CD4-positive, alpha-beta T cell treated with Interleukin-2 at 100 ng/mL for 4 hours (primary cell): Measurements from ENCODE around the gene LRRK1.

Experiments used
- DNase-seq: peaks from one replicate; pipeline ENCODE4 v3.0.0-alpha.2; 2020; ENCODE audit warnings: low spot score

The LRRK1 gene

DNA sequence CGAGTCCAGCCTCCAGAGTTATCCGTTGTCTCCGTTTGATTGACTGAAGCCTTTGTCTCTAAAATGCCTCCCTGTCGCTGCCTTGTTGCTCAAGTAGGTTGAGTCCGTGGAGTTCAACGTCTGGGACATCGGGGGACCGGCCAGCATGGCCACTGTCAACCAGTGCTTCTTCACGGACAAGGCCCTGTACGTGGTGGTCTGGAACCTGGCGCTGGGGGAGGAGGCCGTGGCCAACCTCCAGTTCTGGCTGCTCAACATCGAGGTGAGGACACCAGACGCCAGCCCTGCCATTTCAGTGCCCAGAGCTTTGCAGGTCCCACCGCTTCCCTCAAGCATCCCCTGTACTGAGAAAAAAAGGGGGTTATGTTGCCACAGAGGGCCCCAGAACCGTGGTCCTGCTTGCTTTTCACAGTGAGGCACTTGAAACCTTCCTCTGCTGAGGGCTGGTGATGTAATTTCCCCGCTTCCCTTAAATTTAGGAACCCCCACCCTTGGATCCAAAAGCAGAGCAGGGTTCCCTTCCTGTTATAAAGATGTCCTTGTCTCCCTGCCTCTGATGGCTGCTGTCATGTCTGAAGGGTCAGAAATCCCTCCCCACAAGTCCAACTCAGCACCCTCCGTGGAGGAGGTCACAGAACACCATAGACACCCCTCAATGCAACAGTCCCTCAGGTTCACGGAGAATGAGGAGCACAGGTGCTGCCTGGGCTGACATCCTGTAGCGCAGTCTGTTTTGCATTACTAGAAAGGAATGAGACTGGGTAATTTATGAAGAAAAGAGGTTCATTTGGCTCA, 105.7 kb downstream of the LRRK1 start:
- no peak for DNase-seq

DNA sequence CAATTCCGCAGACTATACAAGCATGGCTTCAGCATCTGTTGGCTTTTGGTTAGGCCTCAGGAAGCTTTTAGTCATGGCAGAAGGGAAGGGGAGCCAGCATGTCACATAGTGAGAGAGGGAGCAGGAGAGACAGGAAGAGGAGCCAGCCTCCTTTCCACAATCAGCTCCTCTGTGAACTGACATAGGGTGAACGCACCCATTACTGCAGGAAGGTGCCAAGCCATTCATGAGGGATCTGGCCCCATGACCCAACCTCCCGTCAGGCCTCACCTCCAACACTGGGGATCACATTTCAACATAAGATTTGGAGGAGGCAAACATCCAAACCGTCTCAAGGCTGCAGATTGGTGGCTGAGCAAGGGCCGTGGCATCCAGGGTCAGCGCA, 106.3 kb downstream of the LRRK1 start:
- no peak for DNase-seq

DNA sequence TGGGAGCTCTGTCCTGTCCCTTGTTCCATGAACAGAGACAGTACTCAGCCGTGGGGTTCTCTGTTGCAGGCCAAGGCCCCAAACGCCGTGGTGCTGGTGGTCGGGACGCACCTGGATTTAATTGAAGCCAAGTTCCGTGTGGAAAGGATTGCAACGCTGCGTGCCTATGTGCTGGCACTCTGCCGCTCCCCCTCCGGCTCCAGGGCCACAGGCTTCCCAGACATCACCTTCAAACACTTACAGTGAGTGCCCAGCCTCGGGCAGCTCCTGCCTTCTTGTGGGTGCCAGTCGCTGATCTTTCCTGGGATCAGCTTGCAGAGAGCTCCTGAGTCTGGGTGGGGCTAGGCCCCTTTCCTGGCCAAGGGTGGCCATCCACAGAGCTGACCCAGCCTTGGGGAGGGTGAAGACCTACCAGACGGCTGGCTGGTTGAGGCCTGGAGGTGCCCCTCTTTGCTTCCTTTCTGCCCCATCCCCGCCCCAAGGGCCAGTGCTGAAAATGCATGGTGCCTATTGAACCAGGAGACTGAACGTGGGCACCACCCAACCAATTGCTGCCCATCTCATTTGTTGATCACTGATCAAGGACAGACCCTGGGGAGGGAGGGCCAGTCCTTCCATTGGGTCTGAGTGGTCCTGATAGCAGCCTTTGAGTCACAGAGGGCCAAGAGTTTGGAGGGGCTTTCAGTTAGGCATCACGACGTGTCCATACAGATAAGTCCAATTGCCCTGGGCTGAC, 106.9 kb downstream of the LRRK1 start:
- no peak for DNase-seq

DNA sequence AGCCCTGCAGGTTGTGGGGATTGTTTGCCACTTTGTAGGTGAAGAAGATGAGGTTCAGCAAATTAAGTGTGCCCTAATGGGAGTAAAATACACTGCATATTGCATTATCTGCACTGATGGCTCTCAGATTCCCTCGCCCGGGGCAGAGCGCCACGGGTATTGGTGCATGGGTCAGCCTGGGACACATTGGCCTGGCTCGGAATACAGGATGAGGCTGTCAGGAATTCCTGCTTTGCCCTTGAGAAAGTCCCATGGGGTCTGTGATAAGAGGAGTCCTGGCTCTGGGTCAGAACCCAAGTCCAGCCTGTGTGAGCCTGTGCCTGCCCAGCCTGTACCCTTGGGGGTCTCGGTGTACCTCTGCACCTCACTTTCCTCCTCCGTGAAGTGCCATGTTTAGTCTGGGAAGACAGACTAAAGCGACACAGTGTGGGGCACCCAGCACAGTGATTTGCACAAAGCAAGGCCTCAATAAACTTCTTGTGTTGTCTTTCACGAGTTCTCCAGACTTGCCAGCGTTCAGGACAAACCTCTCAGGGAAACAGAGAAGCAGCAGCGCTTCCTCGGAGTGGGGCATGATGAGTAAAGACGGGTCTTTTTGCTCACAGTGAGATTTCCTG, 107.6 kb downstream of the LRRK1 start:
- no peak for DNase-seq

DNA sequence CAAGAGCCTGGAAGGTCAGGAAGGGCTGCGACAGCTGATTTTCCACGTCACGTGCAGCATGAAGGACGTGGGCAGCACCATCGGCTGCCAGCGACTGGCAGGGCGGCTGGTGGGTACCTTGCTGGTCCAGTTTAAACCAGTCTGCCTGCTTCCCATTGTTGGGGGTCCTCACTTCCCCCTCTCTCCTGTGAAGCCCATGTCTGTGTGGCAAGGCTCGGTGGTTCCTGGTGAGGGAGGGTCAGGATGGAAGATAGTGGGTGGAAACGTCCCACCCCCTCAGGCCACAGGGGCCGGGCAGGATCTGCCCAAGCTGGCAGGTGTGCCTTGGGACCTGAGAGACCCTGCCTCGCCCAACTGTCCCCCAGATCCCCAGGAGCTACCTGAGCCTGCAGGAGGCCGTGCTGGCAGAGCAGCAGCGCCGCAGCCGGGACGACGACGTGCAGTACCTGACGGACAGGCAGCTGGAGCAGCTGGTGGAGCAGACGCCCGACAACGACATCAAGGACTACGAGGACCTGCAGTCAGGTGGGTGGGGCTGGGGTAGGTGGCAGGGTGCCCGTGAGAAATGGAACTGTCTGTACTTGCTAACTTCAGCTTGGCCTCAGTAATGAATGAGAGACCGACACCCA, 108.2 kb downstream of the LRRK1 start:
- DNase-seq: no peak

DNA sequence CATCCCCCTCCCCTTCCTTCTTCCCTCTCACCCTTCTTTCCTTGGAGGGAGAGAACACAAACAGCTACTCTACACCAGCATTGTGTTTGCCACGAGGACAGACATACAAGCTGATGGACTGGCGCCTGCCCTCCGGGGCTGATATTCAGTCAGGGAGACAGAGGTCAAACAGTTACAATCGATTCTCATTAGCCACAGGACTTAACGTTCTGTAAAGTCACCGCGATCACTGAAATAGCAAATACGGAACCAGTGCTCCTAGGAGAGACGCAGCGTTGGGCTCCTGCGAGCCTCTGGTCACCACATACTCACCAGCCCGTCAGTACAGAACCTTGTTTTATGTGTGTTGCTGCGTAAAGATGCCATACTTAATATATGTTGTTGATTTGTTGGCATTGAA, 108.8 kb downstream of the LRRK1 start:
- DNase-seq: no peak

DNA sequence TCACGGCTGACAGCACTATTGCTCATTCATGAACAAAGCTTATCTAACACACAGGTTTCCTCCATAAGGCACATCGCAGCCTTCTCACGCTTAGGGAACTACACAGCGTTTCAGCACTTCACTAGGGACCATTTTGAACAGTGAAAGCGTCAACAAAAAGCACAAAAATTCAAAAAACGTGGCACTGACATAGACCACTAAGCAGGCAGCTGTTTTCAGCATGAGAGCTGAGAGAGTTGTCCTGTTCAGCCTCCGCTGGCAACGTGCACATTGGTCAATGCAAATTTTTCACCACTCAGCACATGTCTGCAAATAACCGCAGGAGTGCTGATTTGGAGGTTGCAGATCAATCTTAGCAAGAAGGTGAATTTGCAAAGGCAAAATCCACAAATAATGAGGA, 109.2 kb downstream of the LRRK1 start:
- no peak for DNase-seq

DNA sequence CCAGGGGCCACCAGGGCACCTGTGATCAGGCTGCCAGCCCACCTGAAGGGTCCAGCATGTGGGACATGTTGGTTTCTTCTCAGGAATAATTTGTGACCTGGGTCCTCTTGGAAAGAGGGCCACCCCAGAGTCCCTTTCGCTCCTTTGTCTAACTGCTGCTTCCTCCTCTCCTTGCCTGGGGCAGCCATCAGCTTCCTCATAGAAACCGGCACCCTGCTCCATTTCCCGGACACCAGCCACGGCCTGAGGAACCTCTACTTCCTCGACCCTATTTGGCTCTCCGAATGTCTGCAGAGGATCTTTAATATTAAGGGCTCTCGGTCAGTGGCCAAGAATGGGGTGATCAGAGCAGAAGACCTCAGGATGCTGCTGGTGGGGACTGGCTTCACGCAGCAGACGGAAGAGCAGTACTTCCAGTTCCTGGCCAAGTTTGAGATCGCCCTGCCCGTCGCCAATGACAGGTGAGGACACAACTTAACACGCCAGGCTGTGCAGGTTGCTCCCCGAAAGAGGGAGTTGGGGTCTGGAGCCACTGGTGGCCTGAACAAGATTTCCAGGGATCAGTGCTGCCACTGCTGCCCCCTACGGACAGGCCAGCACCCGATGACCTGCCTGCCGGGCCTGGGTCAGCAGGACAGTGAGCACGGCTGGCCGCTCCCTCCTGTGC, 109.7 kb downstream of the LRRK1 start:
- DNase-seq: no peak

DNA sequence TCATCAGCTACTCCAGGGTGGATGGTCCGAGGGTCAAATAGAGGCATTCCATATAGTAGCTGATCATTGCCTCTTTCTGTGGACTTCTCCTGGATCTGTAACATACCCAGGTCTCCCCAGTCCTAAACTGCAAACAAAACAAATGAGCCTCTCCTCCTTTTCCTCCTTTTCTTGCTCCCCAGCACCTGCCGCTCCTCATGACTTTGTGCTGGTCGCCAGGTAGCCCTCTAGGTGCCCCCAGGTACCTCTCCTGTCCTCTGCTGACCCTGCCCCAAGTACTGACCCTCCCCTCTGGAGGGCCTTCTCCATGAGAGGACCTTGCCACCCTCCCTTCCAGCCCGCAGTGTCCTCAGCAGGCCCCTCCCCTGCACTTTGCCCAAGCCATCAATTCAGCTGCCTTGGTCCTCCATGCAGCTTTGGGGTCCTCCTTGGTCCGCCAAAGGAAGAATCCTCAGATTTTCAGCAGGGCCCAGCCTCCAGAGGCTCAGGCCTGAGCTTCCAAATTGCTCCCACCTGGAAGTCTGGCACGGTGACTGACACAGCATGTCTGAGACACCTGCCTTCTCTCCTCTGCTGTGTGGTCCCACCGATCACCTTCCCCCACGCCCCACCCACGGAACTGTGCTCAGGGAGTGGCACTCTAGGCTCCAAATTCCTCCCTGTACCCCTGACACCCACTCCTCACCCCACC, 111.0 kb downstream of the LRRK1 start:
- DNase-seq: no peak

DNA sequence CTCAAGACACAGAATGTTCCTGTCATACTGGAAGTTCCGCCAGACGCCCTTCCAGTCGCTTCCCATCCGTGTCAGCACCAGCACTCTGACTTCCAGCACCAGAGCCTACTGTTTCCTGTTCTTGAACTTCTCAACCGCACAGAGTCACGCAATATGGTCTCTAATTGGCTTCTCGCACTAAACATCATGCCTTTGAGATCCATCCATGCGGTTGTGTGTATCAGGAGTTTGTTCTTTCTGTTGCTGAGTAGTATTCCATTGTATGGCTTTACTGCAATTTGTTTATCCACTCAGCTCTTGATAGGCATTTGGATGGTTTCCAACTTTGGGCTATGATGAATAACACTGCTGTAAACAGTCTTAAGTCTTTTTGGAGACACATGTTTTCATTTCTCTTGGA, 112.1 kb downstream of the LRRK1 start:
- no peak for DNase-seq

DNA sequence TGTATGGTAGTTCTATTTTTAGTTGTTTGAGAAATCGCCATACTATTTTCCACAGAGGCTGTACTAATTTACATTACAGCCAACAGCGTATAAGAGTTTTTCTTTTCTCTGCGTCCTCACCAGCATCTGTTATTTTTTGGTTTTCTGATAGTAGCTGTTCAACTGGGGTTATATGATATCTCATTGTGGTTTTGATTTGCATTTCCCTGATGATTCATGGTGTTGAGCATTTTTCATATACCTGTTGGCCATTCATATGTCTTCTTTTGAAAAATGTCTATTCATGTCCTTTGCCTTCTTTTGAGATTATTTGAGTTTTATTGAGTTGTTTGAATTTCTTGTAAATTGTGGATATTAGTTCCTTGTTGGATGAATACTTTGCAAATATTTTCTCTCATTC, 114.6 kb downstream of the LRRK1 start:
- no peak for DNase-seq

DNA sequence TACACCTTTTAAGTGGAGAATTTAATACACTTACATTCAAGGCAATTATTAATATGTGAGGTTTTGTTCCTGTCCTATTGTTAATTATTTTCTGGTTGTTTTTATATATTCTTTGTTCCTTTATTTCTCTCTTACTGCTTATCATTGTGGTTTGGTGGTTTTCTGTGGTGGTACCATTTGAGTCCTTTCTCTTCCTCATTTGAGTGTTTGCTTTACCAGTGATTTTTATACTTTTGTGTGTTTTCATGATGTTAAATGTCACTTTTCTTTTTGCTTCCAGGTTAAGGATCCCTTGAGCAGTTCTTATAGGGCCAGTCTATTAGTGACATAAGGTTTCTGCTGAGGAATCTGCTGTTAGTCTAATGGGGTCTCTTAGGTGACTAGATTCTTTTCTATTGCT, 116.5 kb downstream of the LRRK1 start:
- DNase-seq: no peak

DNA sequence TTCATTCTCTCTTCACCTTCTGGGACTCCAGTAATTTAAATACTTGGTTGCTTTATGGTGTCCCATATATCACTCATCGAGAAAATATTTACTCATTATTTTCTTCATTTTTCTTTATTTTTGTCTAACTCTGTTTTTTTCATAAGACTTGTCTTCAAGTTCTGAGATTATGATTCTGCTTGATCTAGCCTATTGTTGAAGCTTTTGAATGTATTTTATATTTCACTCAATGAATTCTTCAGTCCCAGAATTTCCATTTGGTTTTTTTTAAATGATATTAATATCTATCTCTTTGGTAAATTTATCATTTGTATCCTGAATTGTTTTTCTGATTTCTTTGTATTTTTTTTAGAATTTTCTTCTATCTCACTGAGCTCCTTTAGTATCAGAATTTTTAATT, 117.0 kb downstream of the LRRK1 start:
- DNase-seq: no peak

DNA sequence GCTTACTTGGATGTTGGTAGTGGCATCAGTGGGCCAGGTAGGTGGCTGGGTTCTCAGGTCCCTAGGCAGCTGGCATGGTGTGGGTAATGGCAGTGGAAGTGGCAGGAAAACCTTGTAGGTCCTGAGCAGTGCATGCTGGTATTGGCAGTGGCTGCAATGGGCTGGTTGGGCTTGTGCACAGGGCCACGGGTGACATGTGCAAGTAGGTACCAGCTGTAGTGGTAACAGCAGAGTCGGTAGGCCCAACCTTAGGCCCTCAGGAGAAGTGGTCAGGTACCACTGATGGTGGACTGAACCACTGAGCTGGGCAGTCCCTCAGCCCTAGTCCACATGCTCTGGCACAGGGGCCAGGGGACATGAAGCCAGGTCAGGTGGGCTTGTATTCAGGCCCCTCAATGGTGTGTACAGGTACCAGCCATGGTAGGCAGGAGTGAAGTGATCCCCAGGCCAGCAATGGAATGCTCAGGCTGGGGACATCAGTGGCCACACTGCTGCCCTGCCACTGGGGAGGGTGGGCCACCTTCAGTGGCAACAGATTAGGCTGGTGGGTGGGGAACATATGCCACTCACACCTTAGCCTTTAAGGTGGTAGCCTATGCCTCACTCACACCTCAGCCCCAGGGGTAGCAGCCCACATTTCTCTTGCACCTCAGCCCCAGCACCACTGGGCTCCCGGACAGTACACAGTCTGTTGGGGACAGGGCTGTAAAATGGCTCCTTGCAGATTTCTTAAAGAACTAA, 118.1 kb downstream of the LRRK1 start:
- DNase-seq: no peak

DNA sequence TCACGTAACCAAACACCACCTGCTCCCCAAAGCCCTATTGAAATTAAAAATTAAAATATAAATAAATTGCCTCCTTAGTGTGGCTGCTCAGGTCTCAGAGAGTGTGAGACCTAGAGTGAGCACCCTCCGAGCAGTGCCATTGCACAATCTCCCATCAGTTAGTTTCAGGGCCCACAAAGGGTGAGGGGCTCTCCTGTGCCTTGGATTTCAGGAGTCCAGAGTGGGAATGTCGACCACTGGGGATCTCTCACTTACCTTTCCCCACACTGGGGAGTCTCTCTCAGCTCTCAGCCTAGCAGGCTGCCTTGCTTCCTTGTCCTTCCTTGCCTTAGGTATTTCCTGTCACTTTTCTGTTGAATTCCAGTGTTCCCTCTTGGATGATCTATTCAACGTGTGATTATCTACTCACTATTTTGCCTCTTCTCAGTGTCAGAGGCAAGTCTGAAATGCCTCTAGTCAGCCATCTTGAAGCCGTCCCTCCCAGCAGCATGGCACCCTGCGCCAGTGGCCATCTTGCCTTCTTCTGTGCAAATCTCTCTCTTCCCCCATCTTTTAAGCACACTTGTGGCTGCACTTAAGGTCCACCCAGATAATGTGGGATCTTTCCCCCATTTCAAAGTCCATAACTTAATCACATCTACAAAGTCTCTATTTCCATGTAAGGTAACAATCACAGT, 119.3 kb downstream of the LRRK1 start:
- DNase-seq: no peak

DNA sequence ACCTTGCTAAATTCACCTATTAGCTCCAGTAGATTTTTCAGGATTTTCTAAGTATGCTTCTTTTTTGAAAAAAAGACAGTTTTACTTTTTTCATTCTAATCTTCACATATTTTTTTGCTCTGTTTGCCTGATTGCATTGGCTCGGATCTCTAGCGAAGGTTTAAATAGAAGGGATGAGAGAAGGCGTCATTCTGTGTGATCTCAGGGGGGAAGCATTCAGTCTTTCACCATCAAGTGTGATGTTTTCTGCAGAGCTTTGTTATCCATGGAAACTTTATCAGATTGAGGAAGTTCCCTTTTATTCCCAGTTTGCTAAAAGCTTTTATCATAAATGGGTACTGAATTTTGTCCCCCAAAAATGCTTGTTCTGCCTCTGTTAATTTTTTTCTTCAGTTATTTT, 120.3 kb downstream of the LRRK1 start:
- no peak for DNase-seq

DNA sequence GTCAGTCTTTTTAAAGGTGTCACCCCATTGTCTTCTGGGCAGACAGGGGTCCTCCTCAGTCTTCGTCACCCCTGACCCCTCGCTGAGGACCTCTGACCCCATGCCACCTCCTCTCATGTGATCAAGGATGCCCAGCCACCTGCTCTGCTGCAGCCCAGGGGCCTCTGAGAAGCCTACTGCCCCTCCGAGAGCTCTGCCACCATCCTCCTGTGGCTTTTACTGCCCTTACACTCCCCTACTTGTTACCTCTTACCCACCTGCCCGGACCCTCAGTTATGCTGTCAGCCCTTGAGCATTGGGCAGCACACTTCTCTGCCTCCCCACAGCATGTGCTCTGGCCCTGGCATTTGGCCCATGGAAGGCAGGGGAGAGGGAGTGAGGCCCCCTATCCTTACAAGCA, 123.2 kb downstream of the LRRK1 start:
- DNase-seq: no peak

DNA sequence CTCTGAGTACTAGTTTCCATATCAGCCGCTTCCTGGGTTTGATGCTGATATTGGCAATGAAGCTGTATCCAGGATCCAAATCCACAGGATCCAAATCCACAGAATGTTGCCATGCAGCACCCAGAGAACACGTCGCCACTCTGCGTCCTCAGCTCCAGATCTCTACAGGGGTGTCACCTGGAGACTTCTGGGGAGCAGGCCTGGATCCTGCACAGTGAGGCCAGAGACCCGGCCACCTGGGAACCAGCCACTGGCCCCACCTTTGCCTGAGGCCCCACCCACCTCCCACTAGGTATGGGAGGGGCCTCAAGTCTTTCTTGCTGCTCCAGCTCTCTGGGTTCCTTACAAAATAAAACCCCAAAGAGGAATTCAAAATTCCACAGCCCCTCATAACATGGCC, 123.9 kb downstream of the LRRK1 start:
- no peak for DNase-seq

DNA sequence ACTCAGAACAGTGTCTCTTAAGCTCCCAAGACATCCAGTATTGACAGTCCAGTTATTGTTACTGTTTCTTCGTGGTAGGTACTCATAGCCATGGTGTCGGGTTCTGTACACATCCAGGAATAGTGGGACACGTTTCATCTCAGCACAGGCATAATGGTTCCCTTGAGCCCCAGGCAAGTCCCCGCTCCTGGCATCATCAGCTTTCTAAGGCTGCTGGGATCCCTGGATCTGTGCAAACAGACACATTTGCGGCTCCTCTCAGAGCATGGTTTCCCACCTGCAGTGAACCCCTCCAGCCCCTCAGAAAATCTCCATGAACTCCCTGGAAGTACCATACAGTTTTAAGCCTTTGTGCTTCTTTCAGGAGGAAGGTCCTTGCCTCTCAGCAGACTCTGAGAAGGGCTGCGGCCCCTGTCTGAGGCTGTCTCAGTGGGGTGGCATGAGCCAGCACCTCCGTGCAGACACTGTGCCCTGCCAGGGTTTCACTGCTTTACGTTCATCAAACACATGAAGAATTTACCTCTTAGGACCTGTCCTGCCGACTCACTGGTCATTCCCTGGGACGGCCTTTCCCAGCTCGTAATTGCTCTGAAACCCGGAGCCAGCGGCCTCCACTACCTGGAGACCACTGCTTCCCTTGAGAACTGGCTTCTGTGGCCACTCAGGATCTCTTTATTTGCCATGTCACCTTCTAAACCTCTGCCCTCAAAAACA, 124.9 kb downstream of the LRRK1 start:
- no peak for DNase-seq
